NCI-H82 treated with DMSO at 0.1 percent for 48 hours (cell line): ENCODE measurements around the gene TBC1D23.
"Not testable (repeated sequence)": the region's sequence is repeated elsewhere in the genome, so short reads cannot be mapped to it uniquely, and the experiment has no call there.

ENCODE experiments used
- DNase-seq: peaks from one replicate; lab custom pipeline; 2025; ENCODE audit not compliant: unreplicated experiment; lab: John Stamatoyannopoulos, UW

TBC1D23 gene

GRCh38 chr3:100295089-100295488 is 34.3 kb downstream of the TBC1D23 start:
- no peak for DNase-seq

GRCh38 chr3:100297784-100298183 is 37.0 kb downstream of the TBC1D23 start:
- no peak for DNase-seq

DNA sequence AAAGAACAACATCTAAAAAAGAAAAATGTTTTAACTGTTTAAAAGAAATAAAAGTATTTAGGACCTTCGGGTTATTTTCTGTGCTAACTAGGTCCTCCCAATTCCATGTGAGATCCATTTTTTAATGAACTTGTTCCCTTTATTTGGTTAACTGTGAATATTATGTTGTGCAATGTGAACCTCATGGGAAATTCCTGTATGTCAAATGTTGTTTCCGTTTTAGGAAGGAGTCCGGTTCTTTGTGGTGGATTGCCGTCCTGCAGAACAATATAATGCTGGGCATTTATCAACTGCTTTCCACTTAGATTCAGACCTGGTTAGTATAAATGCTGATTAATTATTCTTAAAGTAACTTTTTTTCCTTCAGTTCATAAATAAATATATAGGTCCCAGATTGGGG is 38.2 kb downstream of the TBC1D23 start:
- DNase-seq: no peak

- DNase-seq: no peak
Observed at GRCh38 chr3:100306695-100307094, 45.9 kb downstream of the TBC1D23 start.

DNA sequence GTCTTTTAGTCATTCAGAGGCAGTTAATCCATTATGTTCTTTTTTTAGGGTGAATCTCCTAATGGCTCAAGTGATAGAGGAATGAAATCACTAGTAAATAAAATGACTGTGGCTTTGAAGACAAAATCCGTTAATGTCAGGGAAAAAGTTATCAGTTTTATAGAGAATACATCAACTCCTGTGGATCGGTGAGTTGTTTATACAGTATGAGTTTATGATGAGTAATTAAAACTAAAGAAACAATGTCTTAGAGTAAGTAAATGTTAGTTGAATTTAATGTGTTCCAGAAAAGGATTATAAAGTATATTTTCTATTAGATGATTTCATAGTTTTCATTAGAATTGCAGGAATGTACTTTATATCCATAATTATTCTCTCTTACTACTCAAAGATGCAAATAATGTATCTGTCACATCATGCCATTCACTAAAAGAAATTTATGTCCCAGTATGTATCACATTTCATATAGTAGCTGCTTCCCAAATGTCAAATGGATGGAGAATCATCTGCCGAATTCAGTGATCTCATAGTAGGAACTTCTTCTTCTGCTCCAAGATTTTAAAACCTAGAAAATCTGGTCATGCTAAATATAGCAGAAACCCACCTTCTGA is 49.7 kb downstream of the TBC1D23 start:
- no peak for DNase-seq

DNA sequence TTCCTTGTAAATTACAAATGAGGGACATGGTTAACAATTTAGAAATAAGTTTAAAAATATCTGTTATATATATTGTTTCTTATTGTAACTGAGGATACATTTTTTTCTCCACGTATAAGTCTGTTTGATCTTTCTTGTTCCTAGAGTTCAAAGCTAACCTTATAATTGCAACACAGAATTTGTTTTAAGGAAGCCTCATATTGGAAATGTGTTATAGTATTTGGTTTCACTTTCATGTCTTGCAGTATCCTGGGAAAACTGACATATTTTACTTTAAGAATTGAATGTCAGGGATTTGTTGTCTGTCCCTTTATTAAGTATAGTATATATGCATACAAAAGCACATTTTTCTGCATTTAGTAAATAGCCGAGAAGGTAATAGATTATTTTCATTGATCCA is 50.2 kb downstream of the TBC1D23 start:
- no peak for DNase-seq

- peak; percentile 25 for DNase-seq
Observed at GRCh38 chr3:100316641-100317069, 55.9 kb downstream of the TBC1D23 start.

- DNase-seq: no peak
Observed at GRCh38 chr3:100317912-100318311, 57.1 kb downstream of the TBC1D23 start.

GRCh38 chr3:100319951-100320350 is 59.2 kb downstream of the TBC1D23 start:
- DNase-seq: no peak

GRCh38 chr3:100324044-100324443 is 63.3 kb downstream of the TBC1D23 start:
- no peak for DNase-seq

GRCh38 chr3:100325827-100326226 is 65.0 kb downstream of the TBC1D23 start:
- no peak for DNase-seq

DNA sequence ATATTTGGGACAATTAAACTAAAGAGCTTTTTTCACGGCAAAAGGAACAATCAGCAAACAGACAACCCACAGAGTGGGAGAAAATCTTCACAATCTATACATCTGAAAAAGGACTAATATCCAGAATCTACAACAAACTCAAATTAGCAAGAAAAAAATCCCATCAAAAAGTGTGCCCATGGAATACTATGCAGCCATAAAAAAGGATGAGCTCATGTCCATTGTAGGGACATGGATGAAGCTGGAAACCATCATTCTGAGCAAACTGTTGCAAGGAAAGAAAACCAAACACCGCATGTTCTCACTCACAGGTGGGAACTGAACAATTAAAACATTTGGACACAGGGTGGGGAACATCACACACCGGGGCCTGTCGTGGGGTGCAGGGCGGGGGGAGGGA is 66.6 kb downstream of the TBC1D23 start:
- not testable (repeated sequence) for DNase-seq

DNA sequence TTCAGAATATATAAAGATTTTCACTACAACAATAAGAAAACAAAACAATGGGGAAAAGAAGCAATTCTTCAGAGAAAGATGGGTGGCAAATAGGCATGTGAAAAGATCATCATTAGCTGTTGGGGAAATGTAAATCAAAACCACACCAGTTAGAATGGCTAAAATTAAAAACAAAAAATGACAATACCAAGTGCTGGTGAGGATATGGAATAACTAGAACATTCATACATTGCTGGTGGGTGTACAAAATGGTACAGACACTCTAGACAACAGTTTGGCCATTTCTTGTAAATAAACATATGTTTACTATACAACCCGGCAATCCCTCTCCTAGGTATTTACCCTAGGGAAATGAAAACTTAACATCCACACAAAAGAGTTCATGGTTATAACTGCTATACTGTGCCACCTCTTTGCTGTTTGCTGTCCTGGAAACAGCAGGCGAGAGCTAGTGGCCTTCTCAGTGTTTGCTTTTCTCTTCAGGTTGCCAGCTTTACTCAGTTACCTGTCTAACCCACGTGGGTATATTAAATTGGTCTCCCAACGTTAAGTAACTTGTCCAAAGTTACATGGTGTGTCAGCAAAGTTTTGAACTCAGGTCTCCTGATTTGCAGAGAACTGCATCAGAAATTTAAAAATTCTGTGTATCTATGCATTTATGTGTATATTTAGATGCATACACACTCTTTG is 69.2 kb downstream of the TBC1D23 start:
- DNase-seq: no peak

DNA sequence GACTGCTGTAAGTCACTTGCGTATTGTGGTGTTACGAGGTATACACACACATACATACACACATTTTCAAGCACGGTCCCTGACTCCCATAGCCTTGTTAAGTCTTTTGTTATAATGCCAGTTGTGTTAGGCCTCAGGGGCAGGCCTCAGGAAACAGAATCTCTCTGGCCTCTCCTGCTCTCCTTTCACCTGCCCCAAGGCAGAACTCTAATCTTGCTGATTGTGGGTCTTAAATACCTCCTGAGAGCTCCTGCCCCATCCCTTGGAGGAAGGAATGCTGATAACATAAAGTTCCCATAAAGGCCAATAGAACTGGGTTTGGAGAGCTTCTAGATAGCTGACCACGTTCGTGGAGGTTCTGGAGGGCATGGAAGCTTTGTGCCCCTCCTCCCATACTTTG is 69.9 kb downstream of the TBC1D23 start:
- DNase-seq: no peak

DNA sequence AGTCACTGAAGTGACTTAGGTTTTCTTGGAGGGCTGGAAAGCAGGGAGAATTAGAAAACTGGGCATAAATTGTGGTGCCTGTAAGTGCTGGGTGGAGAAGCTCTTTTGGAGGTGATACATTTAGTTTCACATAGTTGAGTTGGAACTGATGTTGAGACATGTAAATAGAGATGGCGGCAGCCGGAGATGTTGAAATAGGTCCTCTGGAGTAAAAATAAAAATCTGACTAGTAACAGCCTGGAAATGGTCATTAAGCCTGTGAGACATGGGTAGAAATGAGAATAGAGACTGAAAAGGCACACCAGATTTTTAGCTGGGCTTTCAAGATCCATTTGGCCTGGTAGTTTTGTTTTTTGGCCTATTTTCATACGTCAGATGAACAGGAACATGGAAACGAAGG is 70.9 kb downstream of the TBC1D23 start:
- DNase-seq: no peak

DNA sequence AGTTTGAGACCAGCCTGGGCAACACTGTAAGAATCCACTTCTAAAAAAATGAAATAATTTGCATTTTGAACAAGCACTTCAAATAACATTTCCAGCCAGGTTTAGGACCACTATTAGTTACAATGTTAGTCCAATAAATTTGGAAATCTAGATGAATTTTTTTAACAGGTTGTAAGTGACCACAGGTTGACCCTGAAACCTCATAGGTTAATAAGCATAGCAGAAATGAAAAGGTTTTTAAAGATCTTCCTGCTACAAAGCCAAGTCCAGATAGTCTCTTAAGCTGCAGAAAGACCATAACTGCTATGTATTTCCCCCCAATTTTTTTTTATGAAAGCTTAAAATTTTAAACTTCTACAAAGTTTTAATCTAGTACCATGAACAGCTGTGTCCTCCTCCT is 72.3 kb downstream of the TBC1D23 start:
- no peak for DNase-seq

DNA sequence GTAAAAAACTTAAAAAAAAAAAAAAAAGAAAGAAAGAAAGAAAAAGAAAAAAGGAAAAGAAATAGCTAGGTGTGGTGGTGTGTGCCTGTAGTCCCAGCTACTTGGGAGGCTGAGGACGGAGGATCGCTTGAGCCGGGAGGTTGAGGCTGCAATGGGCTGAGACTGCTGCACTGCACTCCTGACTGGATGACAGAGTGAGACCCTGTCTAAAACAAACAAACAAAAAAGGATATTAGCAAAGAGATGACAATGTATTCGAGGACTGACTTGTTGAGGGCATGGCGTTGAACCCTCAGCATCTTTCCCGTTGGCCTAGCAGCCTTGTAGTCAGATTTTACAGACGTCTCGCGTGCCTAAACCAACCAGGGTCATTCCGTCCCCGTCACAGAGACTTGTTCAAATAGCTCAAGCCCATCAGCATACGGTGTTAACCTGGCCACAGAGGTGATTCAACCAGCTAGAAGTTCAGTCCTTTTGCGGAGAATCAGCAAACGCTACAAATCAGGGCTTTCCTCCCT is 73.2 kb downstream of the TBC1D23 start:
- no peak for DNase-seq

DNA sequence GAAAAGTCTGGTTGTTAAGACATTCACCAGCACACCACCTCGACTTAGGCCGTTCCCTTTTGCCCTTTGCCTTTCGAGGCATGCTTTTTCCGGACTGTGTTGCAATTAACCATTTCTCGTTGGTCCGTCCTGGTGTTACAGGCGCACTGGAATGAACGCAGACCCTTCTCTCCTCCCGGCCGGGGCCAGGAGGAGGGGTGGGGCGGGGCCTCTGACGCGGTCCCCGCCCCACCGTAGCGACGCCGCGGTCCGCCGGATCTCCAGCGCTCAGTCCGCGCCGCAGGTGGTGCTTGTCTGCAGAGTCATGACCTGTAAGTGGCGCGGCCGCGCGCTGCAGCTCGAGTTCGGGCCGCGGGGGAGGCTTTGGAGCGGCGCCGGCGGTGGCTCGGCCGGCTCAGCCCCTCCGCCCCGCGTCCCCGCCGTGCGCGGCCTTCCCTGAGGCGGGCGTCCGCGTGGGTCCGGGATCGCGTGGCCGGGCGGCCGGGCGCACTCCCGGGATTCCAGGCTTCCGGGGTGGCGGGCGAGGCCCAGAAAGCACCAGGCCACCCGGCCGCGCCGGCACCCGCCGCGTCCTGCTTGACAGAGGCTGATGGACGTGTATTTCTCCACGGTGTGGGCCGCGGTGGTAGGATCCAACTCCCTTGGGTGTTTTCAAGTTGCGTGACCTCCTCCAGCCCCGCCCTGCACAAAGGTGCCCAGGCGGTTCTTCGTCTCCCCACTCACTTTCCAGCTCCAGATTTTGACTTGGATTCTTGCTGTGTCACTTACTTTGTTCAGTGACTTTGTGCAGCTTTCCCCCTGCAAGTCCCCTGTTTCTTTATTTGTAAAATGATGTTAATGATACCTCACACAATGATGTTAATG is 73.9 kb downstream of the TBC1D23 start, which contains the start of gene NIT2:
Gene NIT2 (plus strand): TSS at position 270 of the 864 bp plus-strand sequence. CDS start 35 bp downstream, at position 305.
- DNase-seq: peak; percentile 56

DNA sequence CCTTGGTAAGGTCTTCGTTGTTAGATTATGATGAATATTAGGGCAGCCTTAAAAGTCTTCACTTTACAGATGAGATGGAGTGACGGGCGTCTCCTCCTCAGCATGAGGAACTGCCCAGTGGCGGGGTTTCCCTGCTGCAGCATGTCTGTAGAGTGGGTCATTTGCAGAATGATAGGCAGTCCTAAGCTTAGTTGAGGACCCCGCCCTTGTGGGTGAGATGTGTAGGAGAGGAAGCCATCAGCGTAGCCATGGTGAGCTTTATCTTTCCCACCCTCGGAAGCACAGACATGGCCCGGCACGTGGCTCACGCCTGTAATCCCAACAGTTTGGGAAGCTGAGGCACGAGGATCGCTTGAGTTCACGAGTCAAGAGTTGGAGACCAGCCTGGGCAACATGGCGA is 74.6 kb downstream of the TBC1D23 start:
- peak; percentile 53 for DNase-seq

DNA sequence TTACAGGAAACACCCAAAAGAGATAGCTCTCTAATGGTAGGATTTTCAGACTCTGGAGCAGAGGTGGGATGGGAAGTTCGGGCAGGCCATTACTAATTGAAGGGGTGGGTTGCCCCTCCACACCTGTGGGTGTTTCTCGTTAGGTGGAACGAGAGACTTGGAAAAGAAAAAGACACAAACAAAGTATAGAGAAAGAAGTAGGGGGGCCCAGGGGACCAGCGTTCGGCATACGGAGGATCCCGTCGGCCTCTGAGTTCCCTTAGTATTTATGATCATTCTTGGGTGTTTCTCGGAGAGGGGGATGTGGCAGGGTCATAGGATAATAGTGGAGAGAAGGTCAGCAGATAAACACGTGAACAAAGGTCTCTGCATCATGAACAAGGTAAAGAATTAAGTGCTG is 75.4 kb downstream of the TBC1D23 start:
- not testable (repeated sequence) for DNase-seq

GRCh38 chr3:100338911-100339310 is 78.1 kb downstream of the TBC1D23 start:
- no peak for DNase-seq

- DNase-seq: no peak
Observed at GRCh38 chr3:100339786-100340185, 79.0 kb downstream of the TBC1D23 start.
